PC-3 (cell line): ENCODE measurements around the gene PGS1.
A peak's percentile ranks its signal among the peaks of the same experiment; 100 is the strongest.

ENCODE experiments used
- CTCF ChIP-seq: fragments of 300-600 bp; sonication (generic); conservative IDR thresholded peaks from 2 replicates; pipeline ENCODE4 v1.5.1; 2017; ENCODE audit warnings: antibody characterized with exemption, low read depth, mild to moderate bottlenecking, low read length
- EZH2 ChIP-seq: fragments of 300-600 bp; sonication (generic); IDR thresholded peaks from one replicate; pipeline ENCODE4 v1.6.1; 2017; ENCODE audit warnings: antibody characterized with exemption, mild to moderate bottlenecking, low read length; ENCODE audit not compliant: unreplicated experiment
- EZH2phosphoT487 ChIP-seq: fragments of 300-600 bp; sonication (generic); IDR thresholded peaks from 2 replicates; pipeline ENCODE4 v1.6.1; 2018; ENCODE audit warnings: mild to moderate bottlenecking, antibody characterized with exemption, low read length, borderline replicate concordance

GRCh38 chr17:78349891-78350642 lies 28.4 kb upstream of the PGS1 start:
- TF ChIP-seq CTCF, result peak; percentile 48
- TF ChIP-seq EZH2, result no peak
- TF ChIP-seq EZH2phosphoT487, result no peak
